Testis (tissue), 3 donors: Measurements from ENCODE around the gene GOLM1. TPM values are rescaled to one million over a fixed set of nuclear protein-coding genes. Genes with fewer than 3 reads are reported as not detected.

Experiments
- DNase-seq: peaks from one replicate; pipeline ENCODE4 v3.0.0-alpha.2; 2019
- H3K27ac ChIP-seq, 2 donors: fragments of 200-600 bp; sonication (generic); one replicate each; pipeline ENCODE4 v1.5.1; 2019
- H3K27me3 ChIP-seq: fragments of 200-600 bp; sonication (generic); one replicate; pipeline ENCODE4 v1.5.1; 2019
- H3K36me3 ChIP-seq: fragments of 200-600 bp; sonication (generic); one replicate; pipeline ENCODE4 v1.5.1; 2017; ENCODE audit warnings: low read depth; ENCODE audit errors: missing control alignments
- H3K4me1 ChIP-seq: fragments of 200-600 bp; sonication (generic); one replicate; pipeline ENCODE4 v1.5.1; 2019
- H3K4me3 ChIP-seq, 2 donors: fragments of 200-600 bp; sonication (generic); one replicate each; pipeline ENCODE4 v1.5.1; 2017 to 2019
- H3K9me3 ChIP-seq: fragments of 200-600 bp; sonication (generic); one replicate; pipeline ENCODE4 v1.5.1; 2017
- CTCF ChIP-seq, 3 experiments: fragments of 450-650 bp in 2 of 3; fragments of 200-600 bp in 1 of 3; sonication (generic) in 1 of 3; IDR thresholded peaks; one replicate each; pipeline ENCODE4 v1.5.1; 2016 to 2019; ENCODE audit warnings: antibody characterized with exemption in 3 of 3, mild to moderate bottlenecking in 2 of 3, moderate library complexity in 1 of 3
- POLR2A ChIP-seq: fragments of 450-650 bp; IDR thresholded peaks from one replicate; pipeline ENCODE4 v1.6.1; 2017; ENCODE audit warnings: antibody characterized with exemption, mild to moderate bottlenecking, moderate library complexity
- WGBS, 2 donors: methylation state at CpG; one replicate each; pipeline ENCODE4 v1.1.5; 2018; 5-methylcytosine and 5-hydroxymethylcytosine counted together
- intact Hi-C: fragments of 100-400 bp; cut with DNase I; formaldehyde crosslinking; loops from one replicate; pipeline ENCODE4 v1.15.1; 2023; ENCODE audit warnings: low total_unique reads
- polyA plus RNA-seq: library from polyadenylated mRNA; stranded (reverse); fragments of 350-450 nt; fragmentation: Illumina TruSeq; extraction: RNeasy Lipid Tissue Mini Kit (QIAGEN cat#74804); gene quantifications from one replicate; pipeline ENCODE4 v1.2.3, GENCODE V29; 2014; ENCODE audit warnings: low read depth, low replicate concordance; ENCODE audit not compliant: insufficient read depth
- total RNA-seq, 2 donors: library from RNA; depleted of rRNA; stranded (reverse); fragments of >200 nt; gene quantifications; one replicate each; pipeline ENCODE4 v1.2.3, GENCODE V29; 2016

GOLM1 gene
- total and polyA plus RNA-seq, 3 donors from 2014 or later: 28.3 to 37.0 (median 29.3) TPM

- Histone ChIP-seq H3K27ac (no peak overlapping the region), H3K4me1 (no peaks in the 10 kb centered on the region), H3K27me3 (no peaks in the 10 kb centered on the region), H3K9me3 (no peaks in the 10 kb centered on the region), H3K4me3 (no peak overlapping the region), H3K36me3 (no peaks in the 10 kb centered on the region)
- intact Hi-C loops: no loop called here
- no peak for DNase-seq
- WGBS, 2 donors: 91 to 98% methylated on average over 3 of the region's 3 CpGs
- TF ChIP-seq POLR2A (no peak), CTCF (IDR thresholded peaks at IDR 0.05) (no peak)
These were observed 7.9 kb downstream of the GOLM1 start for GRCh38 chr9:86091477-86091876.

- no peaks in the 10 kb centered on the region for H3K9me3 ChIP-seq
- H3K27ac ChIP-seq: no peak overlapping the region
- no peak for DNase-seq
These were observed 16.5 kb downstream of the GOLM1 start for GRCh38 chr9:86082870-86083269.

DNA sequence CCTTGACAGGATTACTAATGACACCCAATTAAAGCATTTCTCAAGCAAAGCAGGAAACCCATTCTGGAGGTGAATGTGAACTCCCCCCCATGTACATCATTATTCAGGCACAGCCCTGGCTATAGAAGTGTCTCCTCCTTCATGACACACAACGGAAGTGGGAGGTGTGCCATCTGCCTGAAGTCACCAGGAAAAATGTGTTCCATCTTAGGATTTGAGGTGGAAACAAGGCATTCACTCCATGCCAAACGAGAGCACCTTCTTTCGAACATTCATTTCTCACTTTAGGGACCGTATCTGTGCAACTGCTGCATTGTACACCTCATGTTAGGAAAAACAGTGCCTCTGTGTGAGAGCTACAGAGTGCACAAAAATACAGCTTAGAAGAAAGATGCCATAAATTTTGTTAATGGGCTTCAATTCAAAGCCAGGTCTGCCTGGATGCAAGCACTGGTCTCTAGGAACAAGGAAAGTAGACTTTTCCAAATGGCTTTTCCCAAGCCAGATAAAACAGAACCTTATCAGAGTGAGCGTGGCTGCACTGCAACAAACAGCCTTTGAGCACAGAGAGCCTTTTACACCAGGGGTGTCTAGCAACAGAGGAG lies 19.4 kb downstream of the GOLM1 start:
- 33 to 49% methylated on average over 5 of the region's 5 CpGs for WGBS, 2 donors
- Histone ChIP-seq H3K9me3 (no peaks in the 10 kb centered on the region), H3K27ac (no peak overlapping the region), H3K4me1 (no peaks in the 10 kb centered on the region), H3K27me3 (no peaks in the 10 kb centered on the region), H3K36me3 (no peaks in the 10 kb centered on the region), H3K4me3 (no peak overlapping the region)
- intact Hi-C loops: no loop called here
- DNase-seq: no peak
- TF ChIP-seq POLR2A (no peak), CTCF (IDR thresholded peaks at IDR 0.05) (no peak)

More at GRCh38 chr9:86082870-86083269, 16.5 kb downstream of the GOLM1 start:
- H3K36me3 ChIP-seq: no peaks in the 10 kb centered on the region
- H3K27me3 ChIP-seq: no peaks in the 10 kb centered on the region
- intact Hi-C loops: no loop called here
- no peaks in the 10 kb centered on the region for H3K4me1 ChIP-seq
- H3K4me3 ChIP-seq: no peak overlapping the region
- no peak for TF ChIP-seq POLR2A
- no peak for TF ChIP-seq CTCF (IDR thresholded peaks at IDR 0.05)

- TF ChIP-seq POLR2A (no peak), CTCF (IDR thresholded peaks at IDR 0.05) (no peak)
- H3K4me3 ChIP-seq: no peak overlapping the region
- 87 to 93% methylated on average over 8 to 10 of the region's 10 CpGs for WGBS, 2 donors
- no peaks in the 10 kb centered on the region for H3K9me3 ChIP-seq
- H3K36me3 ChIP-seq: no peaks in the 10 kb centered on the region
- no peaks in the 10 kb centered on the region for H3K4me1 ChIP-seq
- no peaks in the 10 kb centered on the region for H3K27me3 ChIP-seq
- no peak overlapping the region for H3K27ac ChIP-seq
- no peak for DNase-seq
- intact Hi-C loops: no loop called here
These were observed 19.9 kb downstream of the GOLM1 start for GRCh38 chr9:86079421-86079831.

DNA sequence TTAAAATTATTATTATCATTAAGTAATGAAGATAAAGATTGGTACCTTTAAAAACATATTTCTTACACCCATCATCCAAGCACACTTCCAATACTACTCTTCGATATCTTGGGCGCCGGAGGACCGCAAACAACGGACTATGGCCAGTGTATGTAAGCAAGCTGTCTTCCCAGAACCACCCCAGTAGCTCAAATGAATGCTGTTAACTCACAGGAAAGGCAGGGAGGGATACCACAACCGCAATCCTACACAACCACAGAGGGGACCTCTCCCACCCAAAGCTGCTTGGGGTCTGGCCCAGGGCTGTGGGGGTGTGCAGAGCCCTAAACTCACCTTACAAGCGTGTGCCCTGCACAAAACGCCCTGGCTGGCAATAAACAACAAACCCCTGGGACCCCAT lies 20.6 kb downstream of the GOLM1 start:
- intact Hi-C loops: no loop called here
- WGBS, 2 donors: 89 to 97% methylated on average over 8 of the region's 8 CpGs

More for the DNA sequence above, 20.6 kb downstream of the GOLM1 start:
- no peak overlapping the region for H3K4me3 ChIP-seq
- TF ChIP-seq CTCF (IDR thresholded peaks at IDR 0.05) (no peak), POLR2A (no peak)
- H3K4me1 ChIP-seq: no peaks in the 10 kb centered on the region
- H3K27ac ChIP-seq: no peak overlapping the region
- H3K9me3 ChIP-seq: no peaks in the 10 kb centered on the region
- no peaks in the 10 kb centered on the region for H3K36me3 ChIP-seq
- H3K27me3 ChIP-seq: no peaks in the 10 kb centered on the region
- no peak for DNase-seq
